ENCODE results near the gene OPCML. TPM values are rescaled to one million over a fixed set of nuclear protein-coding genes. Genes with fewer than 3 reads are reported as not detected.

The OPCML gene
- total and polyA plus RNA-seq, 2 donors from 2014 or later: 0.77 to 1.1 TPM

DNA sequence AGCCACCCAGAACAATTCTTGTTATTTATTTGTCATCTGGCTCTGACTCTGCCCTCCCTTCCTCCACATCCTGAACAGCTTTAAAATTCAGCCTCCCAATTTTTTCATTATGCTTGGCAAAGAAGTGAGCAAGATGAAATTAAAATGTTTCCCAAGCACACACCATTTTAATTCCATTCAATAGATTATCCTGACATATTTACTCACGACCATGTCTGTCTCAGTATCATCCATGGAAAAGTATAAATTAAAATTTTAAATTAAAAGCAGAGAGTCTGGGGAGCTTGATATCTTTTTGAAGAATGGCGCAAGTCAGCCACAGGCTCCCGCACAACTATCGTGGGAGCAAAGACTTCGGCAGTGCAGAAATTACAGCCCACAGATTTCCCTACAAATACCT, 862.4 kb downstream of the OPCML start:
- Histone ChIP-seq H3K4me3 (ENCODE audit: low read length in 3 of 3) (no peak overlapping the region), H3K9ac (ENCODE audit: low read length in 3 of 3) (no peak overlapping the region), H3K27ac (ENCODE audit: low read depth in 2 of 2, low read length in 2 of 2) (no peak overlapping the region), H3K27me3 (ENCODE audit: control insufficient read depth, insufficient read depth, low read length) (no peaks in the 10 kb centered on the region), H3K9me3 (ENCODE audit: control insufficient read depth in 2 of 3, insufficient read depth in 1 of 3, low read length in 3 of 3) (no peaks in the 10 kb centered on the region), H3K4me1 (ENCODE audit: control insufficient read depth in 2 of 3, insufficient read depth in 2 of 3, low read depth in 1 of 3, low read length in 3 of 3) (no peaks in the 10 kb centered on the region), H3K36me3 (ENCODE audit: control insufficient read depth in 2 of 3, insufficient read depth in 3 of 3, low read length in 3 of 3) (no peaks in the 10 kb centered on the region)
- no peak for FAIRE-seq
- no peak for DNase-seq
- intact Hi-C loops (cut with DNase I): loop anchor here (10.0 kb wide), 1 partner anchor 265 kb away; no protein-coding TSS in a partner anchor
- TF ChIP-seq, protein P1, sequence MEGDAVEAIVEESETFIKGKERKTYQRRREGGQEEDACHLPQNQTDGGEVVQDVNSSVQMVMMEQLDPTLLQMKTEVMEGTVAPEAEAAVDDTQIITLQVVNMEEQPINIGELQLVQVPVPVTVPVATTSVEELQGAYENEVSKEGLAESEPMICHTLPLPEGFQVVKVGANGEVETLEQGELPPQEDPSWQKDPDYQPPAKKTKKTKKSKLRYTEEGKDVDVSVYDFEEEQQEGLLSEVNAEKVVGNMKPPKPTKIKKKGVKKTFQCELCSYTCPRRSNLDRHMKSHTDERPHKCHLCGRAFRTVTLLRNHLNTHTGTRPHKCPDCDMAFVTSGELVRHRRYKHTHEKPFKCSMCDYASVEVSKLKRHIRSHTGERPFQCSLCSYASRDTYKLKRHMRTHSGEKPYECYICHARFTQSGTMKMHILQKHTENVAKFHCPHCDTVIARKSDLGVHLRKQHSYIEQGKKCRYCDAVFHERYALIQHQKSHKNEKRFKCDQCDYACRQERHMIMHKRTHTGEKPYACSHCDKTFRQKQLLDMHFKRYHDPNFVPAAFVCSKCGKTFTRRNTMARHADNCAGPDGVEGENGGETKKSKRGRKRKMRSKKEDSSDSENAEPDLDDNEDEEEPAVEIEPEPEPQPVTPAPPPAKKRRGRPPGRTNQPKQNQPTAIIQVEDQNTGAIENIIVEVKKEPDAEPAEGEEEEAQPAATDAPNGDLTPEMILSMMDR (IDR thresholded peaks at IDR 0.05; ENCODE audit: borderline replicate concordance, extremely low read depth, insufficient read depth): no peak

DNA sequence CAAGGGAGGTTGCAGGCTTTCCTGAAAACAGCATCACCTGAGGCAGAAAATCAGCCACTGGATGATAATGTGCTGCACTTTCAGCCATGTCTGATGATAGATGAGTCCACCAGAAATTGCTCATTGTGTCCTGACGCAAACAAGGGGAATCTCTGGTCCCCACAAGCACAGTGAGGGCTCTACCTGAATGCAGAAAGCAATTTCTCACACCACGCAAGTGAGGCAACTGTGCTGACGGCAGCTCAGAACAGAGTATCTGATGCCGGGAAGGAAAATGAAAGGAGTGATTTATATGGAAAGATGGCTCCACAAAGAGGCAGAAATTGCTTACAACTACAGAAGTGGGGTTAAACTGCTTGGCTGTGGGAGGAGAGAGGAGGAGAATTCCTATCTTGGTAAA, 867.1 kb downstream of the OPCML start:
- Histone ChIP-seq H3K9ac (ENCODE audit: low read length in 3 of 3) (no peak overlapping the region), H3K27me3 (ENCODE audit: control insufficient read depth, insufficient read depth, low read length) (no peaks in the 10 kb centered on the region), H3K4me1 (ENCODE audit: control insufficient read depth in 2 of 3, insufficient read depth in 2 of 3, low read depth in 1 of 3, low read length in 3 of 3) (no peaks in the 10 kb centered on the region), H3K36me3 (ENCODE audit: control insufficient read depth in 2 of 3, insufficient read depth in 3 of 3, low read length in 3 of 3) (no peaks in the 10 kb centered on the region), H3K27ac (ENCODE audit: low read depth in 2 of 2, low read length in 2 of 2) (no peak overlapping the region), H3K4me3 (ENCODE audit: low read length in 3 of 3) (no peak overlapping the region), H3K9me3 (ENCODE audit: control insufficient read depth in 2 of 3, insufficient read depth in 1 of 3, low read length in 3 of 3) (no peaks in the 10 kb centered on the region)
- TF ChIP-seq, protein P1 (IDR thresholded peaks at IDR 0.05; ENCODE audit: borderline replicate concordance, extremely low read depth, insufficient read depth): no peak
- DNase-seq (no peak), FAIRE-seq (no peak)
- intact Hi-C loops (cut with DNase I): no loop called here

DNA sequence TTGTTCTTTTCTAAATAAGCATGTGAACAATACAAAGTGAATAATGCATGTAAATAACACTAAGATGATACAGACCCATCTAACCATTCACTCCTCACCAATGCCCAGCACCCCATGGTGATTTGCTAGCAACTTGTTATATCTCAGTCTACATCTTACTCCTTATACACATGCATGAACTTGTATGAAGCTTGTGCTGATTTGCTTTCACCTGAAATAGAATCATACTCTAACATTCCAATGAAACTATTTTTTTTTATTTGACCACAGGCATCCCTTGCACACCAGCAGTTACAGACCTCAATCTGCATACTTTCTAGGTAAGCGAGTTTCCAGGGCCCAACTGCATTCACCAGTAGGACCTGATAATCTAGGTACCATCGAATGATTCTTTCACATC, 873.6 kb downstream of the OPCML start:
- Histone ChIP-seq H3K4me3 (ENCODE audit: low read length in 3 of 3) (no peak overlapping the region), H3K4me1 (ENCODE audit: control insufficient read depth in 2 of 3, insufficient read depth in 2 of 3, low read depth in 1 of 3, low read length in 3 of 3) (no peaks in the 10 kb centered on the region), H3K27me3 (ENCODE audit: control insufficient read depth, insufficient read depth, low read length) (no peaks in the 10 kb centered on the region), H3K36me3 (ENCODE audit: control insufficient read depth in 2 of 3, insufficient read depth in 3 of 3, low read length in 3 of 3) (no peaks in the 10 kb centered on the region), H3K9me3 (ENCODE audit: control insufficient read depth in 2 of 3, insufficient read depth in 1 of 3, low read length in 3 of 3) (no peaks in the 10 kb centered on the region), H3K9ac (ENCODE audit: low read length in 3 of 3) (no peak overlapping the region), H3K27ac (ENCODE audit: low read depth in 2 of 2, low read length in 2 of 2) (no peak overlapping the region)
- FAIRE-seq (no peak), DNase-seq (no peak)
- intact Hi-C loops (cut with DNase I): no loop called here
- TF ChIP-seq, protein P1 (IDR thresholded peaks at IDR 0.05; ENCODE audit: borderline replicate concordance, extremely low read depth, insufficient read depth): no peak

DNA sequence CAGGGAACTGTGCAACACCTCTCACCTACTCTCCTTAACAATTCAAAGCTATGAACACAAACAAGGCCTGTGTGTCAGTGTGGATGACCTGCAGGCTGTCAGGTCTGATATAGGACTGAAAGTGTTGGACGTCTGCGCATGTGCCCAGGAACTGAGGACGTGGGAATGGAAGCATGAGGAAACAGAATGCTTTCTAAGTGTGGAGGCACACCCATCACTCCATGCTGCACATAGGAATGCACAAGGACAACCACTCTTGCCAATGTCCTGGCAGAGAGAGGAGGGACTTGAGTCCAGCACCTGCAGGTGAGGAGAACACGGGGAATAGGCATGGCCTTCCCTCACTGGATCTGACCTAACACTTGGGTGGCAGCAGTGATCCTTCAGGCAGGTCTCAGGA, 874.3 kb downstream of the OPCML start:
- no peak overlapping the region for H3K4me3 ChIP-seq (ENCODE audit: low read length in 3 of 3)
- H3K27ac ChIP-seq (ENCODE audit: low read depth in 2 of 2, low read length in 2 of 2): no peak overlapping the region
- no peak overlapping the region for H3K9ac ChIP-seq (ENCODE audit: low read length in 3 of 3)
- H3K4me1 ChIP-seq (ENCODE audit: control insufficient read depth in 2 of 3, insufficient read depth in 2 of 3, low read depth in 1 of 3, low read length in 3 of 3): no peaks in the 10 kb centered on the region
- TF ChIP-seq, protein P1 (IDR thresholded peaks at IDR 0.05; ENCODE audit: borderline replicate concordance, extremely low read depth, insufficient read depth): no peak
- FAIRE-seq: no peak
- no peaks in the 10 kb centered on the region for H3K9me3 ChIP-seq (ENCODE audit: control insufficient read depth in 2 of 3, insufficient read depth in 1 of 3, low read length in 3 of 3)
- no peaks in the 10 kb centered on the region for H3K27me3 ChIP-seq (ENCODE audit: control insufficient read depth, insufficient read depth, low read length)
- no peak for DNase-seq
- intact Hi-C loops (cut with DNase I): no loop called here
- H3K36me3 ChIP-seq (ENCODE audit: control insufficient read depth in 2 of 3, insufficient read depth in 3 of 3, low read length in 3 of 3): no peaks in the 10 kb centered on the region

All from kidney (tissue), 14 donors.